SK-N-SH (cell line): ENCODE measurements around the gene NCF4. TPM values are rescaled to one million over a fixed set of nuclear protein-coding genes. Genes with fewer than 3 reads are reported as not detected.

Experiments
- CTCF ChIA-PET: fragments of 300-600, 350-600 bp; formaldehyde crosslinking; extraction: SDS; loops from one replicate; lab custom pipeline; 2021; lab: Yijun Ruan, JAX
- POLR2A ChIA-PET: fragments of 350-600 bp; sonication (Branson Sonifier 250); formaldehyde crosslinking; extraction: SDS; loops from one replicate; lab custom pipeline; 2020; ENCODE audit warnings: antibody characterized with exemption, inconsistent platforms; lab: Yijun Ruan, JAX
- DNase-seq: peaks from one replicate; pipeline ENCODE4 v3.0.0; 2012
- H2AFZ ChIP-seq: fragments of 200-600 bp; sonication (generic); 2 replicates; pipeline ENCODE4 v1.8.1; 2016; ENCODE audit warnings: antibody characterized with exemption, mild to moderate bottlenecking, low read depth
- H3F3A ChIP-seq: fragments of 200-600 bp; sonication (generic); replicated peaks from 2 replicates; pipeline ENCODE3; 2016; ENCODE audit warnings: antibody characterized with exemption, mild to moderate bottlenecking; ENCODE audit not compliant: insufficient read depth
- H3K27ac ChIP-seq, 2 experiments: fragments of 200-500 bp in 1 of 2; fragments of 200-600 bp in 1 of 2; sonication (Bioruptor generic) in 1 of 2; sonication (generic), shearing (Covaris generic) in 1 of 2; 2 replicates each; pipeline versions ENCODE4 v1.5.1 to v1.6.1; 2014 to 2016; ENCODE audit warnings: low read depth in 2 of 2, inconsistent platforms in 1 of 2, low read length in 1 of 2, mild to moderate bottlenecking in 1 of 2, mixed read lengths in 1 of 2
- H3K27me3 ChIP-seq: fragments of 200-600 bp; sonication (generic), shearing (Covaris generic); 2 replicates; pipeline ENCODE4 v1.6.1; 2016; ENCODE audit warnings: mixed run types; ENCODE audit not compliant: insufficient read depth
- H3K36me3 ChIP-seq, 2 experiments: fragments of 200-500 bp in 1 of 2; fragments of 200-600 bp in 1 of 2; sonication (Bioruptor generic) in 1 of 2; sonication (generic) in 1 of 2; replicated peaks in 1 of 2; 2 replicates each; pipeline versions ENCODE3 to v1.5.1; 2014 to 2016; ENCODE audit warnings: low read length in 1 of 2, mild to moderate bottlenecking in 1 of 2; ENCODE audit not compliant: insufficient read depth in 2 of 2, control insufficient read depth in 1 of 2
- H3K4me1 ChIP-seq, 2 experiments: fragments of 200-500 bp in 1 of 2; fragments of 200-600 bp in 1 of 2; sonication (Bioruptor generic) in 1 of 2; sonication (generic), shearing (Covaris generic) in 1 of 2; 2 replicates each; pipeline versions ENCODE4 v1.5.1 to v1.6.1; 2014 to 2016; ENCODE audit warnings: low read depth in 1 of 2, low read length in 1 of 2, mixed run types in 1 of 2; ENCODE audit not compliant: insufficient read depth in 2 of 2, control insufficient read depth in 1 of 2
- H3K4me2 ChIP-seq: fragments of 200-600 bp; sonication (generic), shearing (Covaris generic); 2 replicates; pipeline ENCODE4 v1.6.1; 2017; ENCODE audit warnings: mixed run types
- H3K4me3 ChIP-seq, 2 experiments: fragments of 200-500 bp in 1 of 2; fragments of 200-600 bp in 1 of 2; sonication (Bioruptor generic) in 1 of 2; sonication (generic), shearing (Covaris generic) in 1 of 2; 2 replicates each; pipeline versions ENCODE4 v1.5.1 to v1.8.1; 2014 to 2016; ENCODE audit warnings: low read depth in 2 of 2, inconsistent platforms in 1 of 2, low read length in 1 of 2, mild to moderate bottlenecking in 1 of 2, mixed read lengths in 1 of 2, moderate library complexity in 1 of 2
- H3K79me2 ChIP-seq: fragments of 200-600 bp; sonication (generic); 2 replicates; pipeline ENCODE4 v1.8.1; 2017; ENCODE audit warnings: mild to moderate bottlenecking; ENCODE audit not compliant: insufficient read depth
- H3K9ac ChIP-seq: fragments of 200-600 bp; sonication (generic); 2 replicates; pipeline ENCODE4 v1.6.1; 2017; ENCODE audit warnings: mixed run types
- H3K9me2 ChIP-seq: fragments of 200-600 bp; sonication (generic); 2 replicates; pipeline ENCODE4 v1.6.1; 2017; ENCODE audit warnings: mixed run types
- H3K9me3 ChIP-seq: fragments of 200-600 bp; sonication (generic); 2 replicates; pipeline ENCODE4 v1.6.1; 2017; ENCODE audit warnings: mixed run types, mild to moderate bottlenecking, moderate library complexity
- H4K20me1 ChIP-seq: fragments of 200-600 bp; sonication (generic); 2 replicates; pipeline ENCODE4 v1.6.1; 2017; ENCODE audit warnings: mild to moderate bottlenecking, mixed run types; ENCODE audit not compliant: insufficient read depth
- CTCF ChIP-seq: fragments of 200-600 bp; sonication (generic); IDR thresholded peaks from 2 replicates; pipeline ENCODE4 v1.6.1; 2017; ENCODE audit warnings: antibody characterized with exemption, mild to moderate bottlenecking, moderate library complexity
- EZH2phosphoT487 ChIP-seq: fragments of 200-600 bp; sonication (generic); IDR thresholded peaks from 2 replicates; pipeline ENCODE4 v1.6.1; 2017; ENCODE audit warnings: low read depth, mixed run types, mild to moderate bottlenecking, antibody characterized with exemption, moderate library complexity, borderline replicate concordance
- FOSL2 ChIP-seq: IDR thresholded peaks from 2 replicates; pipeline ENCODE4 v1.4.0; 2012; ENCODE audit warnings: low read depth, mild to moderate bottlenecking, moderate library complexity, borderline replicate concordance
- JUND ChIP-seq: IDR thresholded peaks from 2 replicates; pipeline ENCODE4 v1.4.0; 2012
- RAD21 ChIP-seq: IDR thresholded peaks from 2 replicates; pipeline ENCODE4 v1.6.1; 2012; ENCODE audit warnings: mild to moderate bottlenecking, low read length
- RCOR1 ChIP-seq: fragments of 150-350 bp; IDR thresholded peaks from 2 replicates; pipeline ENCODE4 v1.6.1; 2017; ENCODE audit warnings: antibody characterized with exemption, low read length
- REST ChIP-seq: IDR thresholded peaks from 2 replicates; pipeline ENCODE4 v1.6.1; 2012; ENCODE audit warnings: mild to moderate bottlenecking, low read depth, low read length, moderate library complexity
- RXRA ChIP-seq: IDR thresholded peaks from 2 replicates; pipeline ENCODE4 v1.4.0; 2012; ENCODE audit warnings: low read depth, mild to moderate bottlenecking, borderline replicate concordance
- SIN3A ChIP-seq: IDR thresholded peaks from 2 replicates; pipeline ENCODE4 v1.6.1; 2012; ENCODE audit warnings: low read depth, mild to moderate bottlenecking, low read length, moderate library complexity, borderline replicate concordance
- TCF12 ChIP-seq: IDR thresholded peaks from 2 replicates; pipeline ENCODE4 v1.4.0; 2012
- YY1 ChIP-seq: IDR thresholded peaks from 2 replicates; pipeline ENCODE4 v1.4.0; 2012; ENCODE audit warnings: low read depth, mild to moderate bottlenecking
- polyA plus RNA-seq, 3 experiments: library from polyadenylated mRNA; depleted of rRNA; stranded (reverse); fragments of >200 nt; gene quantifications; 2 replicates each; pipeline ENCODE4 v1.2.3, GENCODE V29; 2012
- TF ChIP-seq, protein P1 (sequence below): IDR thresholded peaks from 2 replicates; pipeline ENCODE4 v1.4.0; 2012; ENCODE audit warnings: low read depth, borderline replicate concordance

NCF4 gene
- polyA plus RNA-seq, 1 of the 3 experiments (the other 2 are of a cell fraction) = not detected

- no peaks in the 10 kb centered on the region for H3K79me2 ChIP-seq
- TF ChIP-seq REST (no peak), RXRA (no peak), RCOR1 (no peak), SIN3A (no peak), RAD21 (no peak), EZH2phosphoT487 (no peak), FOSL2 (no peak), CTCF (no peak), TCF12 (no peak), YY1 (no peak), JUND (no peak)
- TF ChIP-seq, protein P1, sequence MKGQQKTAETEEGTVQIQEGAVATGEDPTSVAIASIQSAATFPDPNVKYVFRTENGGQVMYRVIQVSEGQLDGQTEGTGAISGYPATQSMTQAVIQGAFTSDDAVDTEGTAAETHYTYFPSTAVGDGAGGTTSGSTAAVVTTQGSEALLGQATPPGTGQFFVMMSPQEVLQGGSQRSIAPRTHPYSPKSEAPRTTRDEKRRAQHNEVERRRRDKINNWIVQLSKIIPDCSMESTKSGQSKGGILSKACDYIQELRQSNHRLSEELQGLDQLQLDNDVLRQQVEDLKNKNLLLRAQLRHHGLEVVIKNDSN = no peak
- no peaks in the 10 kb centered on the region for H3K9me3 ChIP-seq
- H3K36me3 ChIP-seq = no peaks in the 10 kb centered on the region
- H3K27me3 ChIP-seq = peaks cover 10% of the 10 kb centered on the region; the same call in 1 of the 2 replicates
- no peak overlapping the region for H3K4me3 ChIP-seq
- CTCF ChIA-PET = no interaction called here
- H3F3A ChIP-seq = no peaks in the 10 kb centered on the region
- H3K4me2 ChIP-seq = no peak overlapping the region
- no peak overlapping the region for H3K9ac ChIP-seq
- H3K4me1 ChIP-seq = no peaks in the 10 kb centered on the region
- POLR2A ChIA-PET = no interaction called here
- H2AFZ ChIP-seq = no peak overlapping the region
- H4K20me1 ChIP-seq = no peaks in the 10 kb centered on the region
- DNase-seq = no peak
- H3K27ac ChIP-seq = no peak overlapping the region
- no peaks in the 10 kb centered on the region for H3K9me2 ChIP-seq
Observed at GRCh38 chr22:36916034-36916433, 55.2 kb downstream of the NCF4 start.
